ENCODE data around the gene GRID1. TPM values are rescaled to one million over a fixed set of nuclear protein-coding genes. Genes with fewer than 3 reads are reported as not detected.

GRID1 gene
- total RNA-seq, 1 donor from 2014 or later = 0.75 TPM

GRCh38 chr10:86403183-86403797 lies 36.7 kb upstream of the GRID1 start:
- H3K4me1 ChIP-seq (ENCODE audit: insufficient read depth, low read length) = peaks cover 28% of the 10 kb centered on the region
- Mint-ChIP-seq H3K4me1 (ENCODE audit: low read depth, unreplicated experiment) (peaks cover 13% of the 10 kb centered on the region), H3K9me3 (ENCODE audit: unreplicated experiment) (peaks cover 3% of the 10 kb centered on the region), H3K36me3 (ENCODE audit: low read depth, unreplicated experiment) (no peaks in the 10 kb centered on the region), H3K27ac (ENCODE audit: unreplicated experiment) (peak overlapping the region; percentile 37), H3K27me3 (ENCODE audit: low read depth, unreplicated experiment) (no peaks in the 10 kb centered on the region), H3K4me3 (ENCODE audit: unreplicated experiment) (no peak overlapping the region)
- H3K36me3 ChIP-seq (ENCODE audit: insufficient read depth, low read length) = no peaks in the 10 kb centered on the region
- no peak overlapping the region for H3K4me2 ChIP-seq (ENCODE audit: low read length)
- H3K9ac ChIP-seq (ENCODE audit: low read length) = no peak overlapping the region
- no peak overlapping the region for H2AFZ ChIP-seq (ENCODE audit: low read depth, low read length)
- no peaks in the 10 kb centered on the region for H4K20me1 ChIP-seq (ENCODE audit: insufficient read depth, low read length)
- FAIRE-seq (no peak), DNase-seq (ENCODE audit: low read depth) (no peak)
- no peak for TF ChIP-seq EZH2 (IDR thresholded peaks at IDR 0.05; ENCODE audit: insufficient read depth, low read length)
- TF ChIP-seq CTCF (IDR thresholded peaks at IDR 0.05; ENCODE audit: insufficient read depth, low read depth, low read length) = no peak
- no peaks in the 10 kb centered on the region for H3K79me2 ChIP-seq (ENCODE audit: insufficient read depth, low read length)
- H3K27ac ChIP-seq (ENCODE audit: low read depth, low read length) = no peak overlapping the region
- H3K4me3 ChIP-seq (ENCODE audit: insufficient read depth, low read depth, low read length) = no peak overlapping the region
- no peaks in the 10 kb centered on the region for H3K9me3 ChIP-seq (ENCODE audit: insufficient read depth, low read depth, low read length)
- H3K27me3 ChIP-seq (ENCODE audit: insufficient read depth, low read length) = no peaks in the 10 kb centered on the region

- Histone ChIP-seq H3K79me2 (ENCODE audit: insufficient read depth, low read length) (no peaks in the 10 kb centered on the region), H3K27me3 (ENCODE audit: insufficient read depth, low read length) (no peaks in the 10 kb centered on the region), H3K4me1 (ENCODE audit: insufficient read depth, low read length) (peaks cover 28% of the 10 kb centered on the region), H3K27ac (ENCODE audit: low read depth, low read length) (no peak overlapping the region), H3K4me3 (ENCODE audit: insufficient read depth, low read depth, low read length) (no peak overlapping the region), H3K9ac (ENCODE audit: low read length) (peak overlapping the region; percentile 23), H3K4me2 (ENCODE audit: low read length) (peak overlapping the region; percentile 99), H3K36me3 (ENCODE audit: insufficient read depth, low read length) (no peaks in the 10 kb centered on the region), H2AFZ (ENCODE audit: low read depth, low read length) (peak overlapping the region; percentile 33), H4K20me1 (ENCODE audit: insufficient read depth, low read length) (no peaks in the 10 kb centered on the region), H3K9me3 (ENCODE audit: insufficient read depth, low read depth, low read length) (no peaks in the 10 kb centered on the region)
- TF ChIP-seq EZH2 (IDR thresholded peaks at IDR 0.05; ENCODE audit: insufficient read depth, low read length) = no peak
- no peak for TF ChIP-seq CTCF (IDR thresholded peaks at IDR 0.05; ENCODE audit: insufficient read depth, low read depth, low read length)
- Mint-ChIP-seq H3K4me3 (ENCODE audit: unreplicated experiment) (peak overlapping the region; percentile 78), H3K27me3 (ENCODE audit: low read depth, unreplicated experiment) (peaks cover 3% of the 10 kb centered on the region), H3K4me1 (ENCODE audit: low read depth, unreplicated experiment) (peaks cover 13% of the 10 kb centered on the region), H3K9me3 (ENCODE audit: unreplicated experiment) (peaks cover 3% of the 10 kb centered on the region), H3K36me3 (ENCODE audit: low read depth, unreplicated experiment) (no peaks in the 10 kb centered on the region), H3K27ac (ENCODE audit: unreplicated experiment) (no peak overlapping the region)
- FAIRE-seq (no peak), DNase-seq (ENCODE audit: low read depth) (peak; percentile 39)
Observed at GRCh38 chr10:86402283-86402941, 35.8 kb upstream of the GRID1 start.
